RKO (cell line): ENCODE results near the gene OPRL1.
"Not testable (repeated sequence)": the region's sequence is repeated elsewhere in the genome, so short reads cannot be mapped to it uniquely, and the experiment has no call there.

Source experiments
- DNase-seq: peaks from one replicate; pipeline ENCODE4 v3.0.0-alpha.2; 2016; ENCODE audit warnings: low spot score

OPRL1 gene

DNA sequence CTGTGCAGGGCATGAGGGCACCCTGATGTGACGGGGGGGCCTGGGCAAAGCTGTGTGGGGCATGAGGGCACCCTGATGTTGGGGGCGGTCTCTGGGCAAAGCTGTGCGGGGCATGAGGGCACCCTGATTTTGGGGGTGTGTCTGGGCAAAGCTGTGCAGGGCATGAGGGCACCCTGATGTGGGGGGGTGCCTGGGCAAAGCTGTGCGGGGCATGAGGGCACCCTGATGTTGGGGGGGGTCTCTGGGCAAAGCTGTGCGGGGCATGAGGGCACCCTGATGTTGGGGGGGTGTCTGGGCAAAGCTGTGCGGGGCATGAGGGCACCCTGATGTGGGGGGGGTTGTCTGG lies 37.5 kb downstream of the OPRL1 start:
- not testable (repeated sequence) for DNase-seq

DNA sequence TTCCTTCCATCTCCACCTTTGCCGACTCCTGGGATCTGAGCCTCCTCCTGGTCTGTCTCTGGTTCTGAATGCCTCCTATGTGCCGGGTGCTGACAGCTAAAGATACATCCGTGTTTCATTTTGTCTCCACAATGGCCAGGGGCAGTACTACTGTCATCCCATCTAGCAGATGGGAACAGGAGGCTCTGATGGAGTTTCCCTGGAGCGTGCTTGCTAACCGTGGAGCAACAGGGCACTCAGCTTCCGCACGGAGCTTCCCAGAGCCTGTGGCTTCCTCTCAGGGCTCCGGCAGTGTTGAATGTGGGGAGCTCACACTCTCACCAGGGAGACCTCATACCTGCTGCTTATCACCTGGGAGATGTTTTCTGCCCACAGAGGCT lies 39.4 kb downstream of the OPRL1 start:
- no peak for DNase-seq

DNA sequence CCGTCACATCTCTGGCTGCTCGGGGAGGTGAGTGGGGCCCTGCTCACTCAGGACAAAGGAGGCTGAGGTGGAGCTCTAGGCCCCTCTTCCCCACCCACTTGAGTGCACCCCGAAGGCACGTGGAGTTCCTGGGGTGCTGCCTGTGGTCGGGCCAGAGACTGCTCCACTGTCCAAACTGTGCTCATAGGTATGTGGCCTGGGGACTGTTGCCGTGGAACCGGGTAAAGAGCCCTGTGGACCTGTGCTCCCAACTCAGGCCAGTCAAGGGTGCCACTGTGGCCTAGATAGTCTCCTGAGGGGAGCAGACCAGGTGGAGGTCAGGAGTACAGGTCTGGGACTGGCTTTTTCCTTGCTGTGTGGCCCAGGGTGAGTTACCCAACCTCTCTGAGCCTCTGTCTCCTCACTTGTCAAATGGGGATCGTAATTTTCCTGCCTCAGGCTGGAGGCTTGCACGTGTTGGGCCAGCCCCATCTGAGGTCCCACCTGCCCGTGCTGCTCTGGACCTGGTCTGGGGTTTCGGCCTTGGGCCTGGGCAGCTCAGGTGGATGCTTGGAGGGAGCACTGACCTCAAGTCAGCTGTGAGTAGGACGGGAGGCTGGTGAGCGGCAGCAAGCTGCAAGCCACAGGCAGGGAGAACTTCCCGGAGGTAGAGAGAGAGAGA lies 39.9 kb downstream of the OPRL1 start:
- DNase-seq = no peak

DNA sequence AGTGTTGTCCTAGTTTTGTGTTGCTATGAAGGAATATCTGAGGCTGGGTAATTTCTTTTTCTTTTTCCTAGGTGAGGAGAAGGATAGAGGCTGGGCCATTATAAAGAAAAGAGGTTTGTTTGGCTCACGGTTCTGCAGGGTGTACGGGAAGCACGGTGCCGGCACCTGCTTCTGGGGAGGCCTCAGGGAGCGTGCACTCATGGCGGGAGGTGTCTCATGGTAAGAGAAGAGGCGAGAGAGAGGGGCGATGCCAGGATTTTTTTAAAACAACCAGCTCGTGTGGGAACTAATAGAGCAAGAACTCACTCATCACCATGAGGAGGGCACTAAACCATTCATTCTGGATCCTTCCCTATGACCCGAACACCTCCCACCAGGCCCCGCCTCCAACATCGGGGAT lies 41.7 kb downstream of the OPRL1 start:
- no peak for DNase-seq

DNA sequence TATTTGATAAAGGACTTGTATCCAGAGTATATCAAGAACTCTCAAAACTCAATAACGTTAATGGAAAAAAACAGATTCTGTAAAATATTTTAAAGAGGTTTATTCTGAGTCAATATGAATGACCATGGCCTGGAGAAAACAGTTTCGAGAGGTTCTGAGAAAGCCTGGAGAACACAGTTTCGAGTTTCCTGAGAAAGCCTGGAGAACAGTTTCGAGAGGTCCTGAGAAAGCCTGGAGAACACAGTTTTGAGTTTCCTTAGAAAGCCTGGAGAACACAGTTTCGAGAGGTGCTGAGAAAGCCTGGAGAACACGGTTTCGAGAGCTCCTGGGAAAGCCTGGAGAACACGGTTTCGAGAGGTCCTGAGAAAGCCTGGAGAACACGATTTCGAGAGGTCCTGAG lies 43.0 kb downstream of the OPRL1 start:
- not testable (repeated sequence) for DNase-seq

DNA sequence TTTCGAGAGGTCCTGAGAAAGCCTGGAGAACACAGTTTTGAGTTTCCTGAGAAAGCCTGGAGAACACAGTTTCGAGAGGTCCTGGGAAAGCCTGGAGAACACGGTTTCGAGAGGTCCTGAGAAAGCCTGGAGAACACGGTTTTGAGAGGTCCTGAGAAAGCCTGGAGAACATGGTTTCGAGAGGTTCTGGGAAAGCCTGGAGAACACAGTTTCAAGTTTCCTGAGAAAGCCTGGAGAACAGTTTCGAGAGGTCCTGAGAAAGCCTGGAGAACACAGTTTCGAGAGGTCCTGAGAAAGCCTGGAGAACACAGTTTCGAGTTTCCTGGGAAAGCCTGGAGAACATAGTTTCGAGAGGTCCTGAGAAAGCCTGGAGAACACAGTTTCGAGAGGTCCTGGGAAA lies 43.6 kb downstream of the OPRL1 start:
- DNase-seq = not testable (repeated sequence)

DNA sequence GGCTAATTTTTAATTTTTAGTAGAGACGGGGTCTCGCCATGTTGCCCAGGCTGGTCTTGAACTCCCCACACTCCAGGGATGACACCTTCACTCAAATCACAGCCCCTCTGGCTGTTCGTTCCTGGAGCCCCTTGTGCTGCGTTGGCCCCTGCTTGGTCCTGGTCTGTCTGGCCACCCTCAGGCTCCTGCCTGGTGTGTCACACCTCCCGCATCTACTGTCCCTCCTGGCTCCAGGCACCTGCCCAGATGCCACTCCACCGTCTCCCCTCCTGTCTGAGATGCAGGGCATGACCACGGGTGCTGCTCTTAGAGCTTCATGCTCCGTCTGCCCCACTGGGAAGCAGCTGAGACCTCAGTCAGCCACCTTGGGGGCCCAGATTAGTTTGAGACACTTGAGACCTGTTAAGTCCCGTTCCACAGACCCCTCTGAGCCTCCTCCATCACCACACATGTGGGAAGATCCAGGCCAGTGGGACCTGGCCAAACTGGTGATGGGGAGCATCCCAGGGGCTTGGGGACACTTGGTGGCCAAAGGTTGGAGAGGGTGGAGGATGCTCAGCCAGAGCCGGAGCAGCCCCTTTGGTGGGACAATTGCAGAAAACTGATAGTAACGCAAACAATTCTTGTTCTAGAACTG lies 49.4 kb downstream of the OPRL1 start:
- DNase-seq = no peak

DNA sequence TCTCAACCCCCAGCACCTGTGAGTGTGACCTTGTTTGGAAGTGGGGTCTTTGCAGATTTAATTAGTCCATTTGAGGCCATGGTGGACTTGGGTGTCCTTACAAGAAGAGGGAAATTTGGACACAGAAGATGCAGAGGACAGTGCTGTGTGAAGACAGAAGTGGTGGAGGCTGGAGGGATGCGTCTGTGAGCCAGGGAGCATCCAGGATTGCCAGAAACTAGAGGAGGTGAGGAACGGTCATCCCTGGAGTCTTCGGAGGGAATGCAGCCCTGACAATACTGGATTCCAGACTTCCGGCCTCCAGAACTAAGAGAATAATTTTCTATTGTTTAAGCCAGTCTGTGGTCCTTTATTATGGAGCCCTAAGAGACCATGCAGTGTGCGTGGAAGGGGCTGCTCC lies 50.4 kb downstream of the OPRL1 start:
- no peak for DNase-seq

DNA sequence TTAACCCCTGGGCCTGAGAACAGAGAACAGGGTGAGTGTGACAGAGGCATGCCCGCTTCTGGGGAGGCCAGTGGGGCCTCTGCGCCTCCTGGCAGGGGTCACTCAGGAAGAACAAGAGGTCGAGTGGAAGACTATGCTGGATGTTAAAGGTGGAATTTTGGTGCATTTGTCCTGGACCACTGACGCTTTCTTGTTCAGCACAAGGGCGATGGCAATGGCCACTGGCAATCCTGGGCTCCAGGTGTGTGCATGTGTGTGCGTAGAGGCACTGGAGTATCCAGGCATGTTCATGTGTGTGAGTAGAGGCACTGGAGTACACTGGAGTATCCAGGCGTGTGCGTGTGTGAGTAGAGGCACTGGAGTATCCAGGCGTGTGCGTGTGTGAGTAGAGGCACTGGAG lies 51.0 kb downstream of the OPRL1 start:
- no peak for DNase-seq

DNA sequence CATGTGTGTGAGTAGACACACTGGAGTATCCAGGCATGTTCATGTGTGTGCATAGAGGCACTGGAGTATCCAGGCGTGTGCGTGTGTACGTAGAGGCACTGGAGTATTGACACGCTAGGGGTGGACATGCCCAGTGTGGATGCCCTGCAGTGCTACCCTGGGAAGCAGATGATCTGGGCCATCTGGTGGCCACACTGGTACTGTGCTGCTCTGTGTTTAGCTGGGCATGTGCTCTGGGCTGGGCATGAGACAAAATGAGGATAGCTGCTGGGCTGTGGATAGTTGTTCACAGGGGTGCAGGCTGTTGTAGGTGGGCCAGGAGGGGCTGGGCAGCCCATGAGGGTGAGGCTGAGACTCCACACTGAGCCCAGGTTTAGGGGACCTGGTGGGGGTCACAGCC lies 51.5 kb downstream of the OPRL1 start:
- peak; percentile 59 for DNase-seq

DNA sequence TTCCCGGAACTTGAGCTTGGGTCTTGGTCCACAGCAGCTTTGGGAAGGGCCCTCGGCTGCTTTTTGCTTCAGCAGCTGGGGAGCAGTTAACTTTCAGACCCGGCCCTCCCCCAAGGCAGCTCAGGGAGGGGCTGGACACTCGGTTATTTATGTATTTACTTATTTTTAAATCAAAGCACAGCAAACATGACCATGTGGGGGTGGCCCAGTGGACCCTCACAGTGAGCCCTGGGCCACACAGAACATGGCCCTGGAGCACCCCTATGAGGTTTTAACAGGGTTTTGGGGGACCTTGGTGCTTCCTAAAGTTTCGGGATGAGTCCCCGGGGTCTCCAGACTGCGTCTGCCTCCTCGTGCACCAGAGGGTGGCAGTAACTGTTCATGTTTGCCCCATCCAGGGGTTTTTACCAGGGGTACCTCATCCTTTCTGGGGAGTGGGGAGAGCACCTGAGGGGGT lies 54.1 kb downstream of the OPRL1 start:
- DNase-seq = no peak

DNA sequence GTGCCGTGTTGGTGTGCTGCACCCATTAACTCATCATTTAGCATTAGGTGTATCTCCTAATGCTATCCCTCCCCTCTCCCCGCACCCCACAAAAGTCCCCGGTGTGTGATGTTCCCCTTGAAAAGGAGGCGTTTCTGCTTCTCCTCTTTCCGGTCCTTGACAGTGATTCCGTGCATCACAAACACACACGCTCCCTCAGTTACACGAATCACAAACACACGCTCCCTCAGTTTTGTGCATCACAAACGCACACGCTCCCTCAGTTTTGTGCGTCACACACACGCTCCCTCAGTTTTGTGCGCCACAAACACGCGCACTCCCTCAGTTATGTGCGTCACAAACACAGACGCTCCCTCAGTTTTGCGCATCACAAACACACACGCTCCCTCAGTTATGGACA lies 54.9 kb downstream of the OPRL1 start:
- DNase-seq = not testable (repeated sequence)

DNA sequence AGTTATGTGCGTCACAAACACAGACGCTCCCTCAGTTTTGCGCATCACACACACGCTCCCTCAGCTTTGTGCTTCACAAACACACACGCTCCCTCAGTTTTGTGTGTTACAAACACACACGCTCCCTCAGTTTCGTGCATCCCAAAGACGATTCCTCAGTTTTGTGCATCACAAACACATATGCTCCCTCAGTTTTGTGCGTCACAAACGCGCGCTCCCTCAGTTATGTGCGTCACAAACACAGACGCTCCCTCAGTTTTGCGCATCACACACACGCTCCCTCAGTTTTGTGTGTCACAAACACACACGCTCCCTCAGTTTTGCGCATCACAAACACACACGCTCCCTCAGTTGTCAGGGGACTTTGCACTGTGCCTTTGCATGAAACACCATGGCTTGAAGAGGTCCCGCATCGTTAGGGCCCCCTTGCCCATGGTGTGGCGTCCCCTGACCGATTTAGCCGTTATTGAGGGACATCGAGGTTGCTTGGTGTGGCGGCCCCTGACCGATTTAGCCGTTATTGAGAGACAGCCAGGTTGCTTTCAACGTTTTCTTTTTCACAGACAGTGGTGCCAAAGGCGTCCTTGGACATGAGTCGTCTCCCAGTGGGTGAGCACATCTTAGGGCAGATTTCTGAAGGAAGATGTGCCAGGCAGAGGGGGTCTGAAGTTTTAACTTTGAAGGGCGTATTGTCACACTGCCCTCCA lies 56.3 kb downstream of the OPRL1 start:
- no peak for DNase-seq

DNA sequence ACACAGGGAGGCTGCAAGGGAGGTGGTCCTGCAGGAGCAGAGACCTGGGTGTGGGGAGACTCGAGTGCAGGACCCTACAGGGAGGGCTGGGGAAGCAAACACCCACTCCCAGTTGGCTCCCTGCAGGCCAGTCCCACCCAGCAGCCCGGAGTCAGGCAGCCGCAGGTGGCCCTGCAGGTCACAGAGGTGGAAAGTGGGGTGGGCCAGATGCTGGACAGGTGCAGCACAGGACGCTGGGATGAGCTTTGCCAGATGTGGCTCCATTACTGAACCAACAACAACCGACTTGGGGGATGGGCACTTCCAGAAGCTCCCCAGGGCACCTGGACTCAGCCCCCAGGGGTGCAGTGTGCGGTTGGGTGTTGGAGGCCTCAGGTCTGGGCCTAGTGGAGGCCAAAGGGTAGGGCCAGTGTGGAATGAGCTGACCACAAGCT lies 57.7 kb downstream of the OPRL1 start:
- no peak for DNase-seq

DNA sequence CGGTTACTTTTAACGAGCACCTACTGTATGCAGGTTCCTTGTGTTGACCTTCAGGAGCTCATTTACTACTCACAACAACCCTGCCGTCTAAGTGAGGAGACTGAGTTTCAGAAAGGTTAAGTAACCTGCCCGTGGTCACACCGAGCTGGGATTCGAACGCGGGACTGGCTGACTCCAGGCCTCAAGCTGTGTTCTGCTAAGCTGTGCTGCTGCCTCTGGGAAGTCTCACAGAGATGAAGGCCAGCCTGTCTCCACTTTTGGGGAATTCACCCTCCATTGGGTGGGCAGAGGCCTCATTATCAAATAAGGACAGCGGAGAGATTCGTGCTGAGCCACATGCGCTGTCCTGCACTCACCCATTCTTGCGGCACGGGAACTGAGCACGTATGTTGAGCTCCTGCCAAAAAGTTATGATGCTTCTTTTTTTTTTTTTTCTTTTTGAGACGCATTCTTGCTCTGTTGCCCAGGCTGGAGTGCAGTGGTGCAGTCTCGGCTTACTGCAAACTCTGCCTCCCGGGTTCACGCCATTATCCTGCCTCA lies 58.5 kb downstream of the OPRL1 start:
- no peak for DNase-seq

DNA sequence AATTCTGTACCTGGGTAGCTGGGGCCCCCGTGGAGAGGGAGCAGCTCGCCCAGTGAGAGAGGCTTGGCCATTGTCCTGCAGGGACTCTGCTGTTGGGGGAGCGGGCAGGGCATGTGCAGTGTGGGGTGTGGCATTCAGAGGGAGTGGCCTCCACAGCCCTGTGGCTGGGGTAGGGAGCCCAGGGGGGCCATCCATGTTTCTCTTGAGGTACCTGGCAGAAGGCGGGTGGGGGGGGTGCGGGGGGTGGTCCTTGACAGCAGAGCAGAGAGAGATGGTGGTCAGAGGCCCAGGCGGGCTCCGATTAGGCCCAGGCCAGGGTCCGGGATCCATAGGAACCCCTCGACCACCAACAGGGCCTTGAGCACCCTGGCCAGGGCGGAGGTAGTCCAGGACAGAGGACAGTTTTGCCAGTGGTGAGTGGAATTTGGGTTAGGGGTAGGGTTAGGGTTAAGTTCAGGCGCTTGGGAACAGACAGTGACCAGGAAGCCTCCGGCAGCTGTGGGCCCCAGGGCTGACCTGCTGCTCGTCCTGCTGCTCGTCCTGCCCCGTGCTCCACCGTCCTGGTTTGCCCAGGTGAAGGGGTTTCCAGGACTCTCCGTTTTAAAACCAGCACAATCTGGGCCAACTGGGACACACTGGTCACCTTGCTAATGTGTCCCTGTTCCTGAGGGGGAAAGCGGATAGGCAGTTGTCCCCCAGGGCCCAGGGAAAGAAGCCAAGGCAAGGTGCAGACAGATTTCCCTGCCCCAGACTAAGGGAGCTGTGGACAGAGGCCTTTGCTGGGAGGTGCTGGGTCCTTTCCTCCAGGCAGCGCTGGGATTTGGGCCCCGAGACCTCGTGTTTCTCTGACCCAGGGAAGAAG lies 59.5 kb downstream of the OPRL1 start:
- DNase-seq = no peak

DNA sequence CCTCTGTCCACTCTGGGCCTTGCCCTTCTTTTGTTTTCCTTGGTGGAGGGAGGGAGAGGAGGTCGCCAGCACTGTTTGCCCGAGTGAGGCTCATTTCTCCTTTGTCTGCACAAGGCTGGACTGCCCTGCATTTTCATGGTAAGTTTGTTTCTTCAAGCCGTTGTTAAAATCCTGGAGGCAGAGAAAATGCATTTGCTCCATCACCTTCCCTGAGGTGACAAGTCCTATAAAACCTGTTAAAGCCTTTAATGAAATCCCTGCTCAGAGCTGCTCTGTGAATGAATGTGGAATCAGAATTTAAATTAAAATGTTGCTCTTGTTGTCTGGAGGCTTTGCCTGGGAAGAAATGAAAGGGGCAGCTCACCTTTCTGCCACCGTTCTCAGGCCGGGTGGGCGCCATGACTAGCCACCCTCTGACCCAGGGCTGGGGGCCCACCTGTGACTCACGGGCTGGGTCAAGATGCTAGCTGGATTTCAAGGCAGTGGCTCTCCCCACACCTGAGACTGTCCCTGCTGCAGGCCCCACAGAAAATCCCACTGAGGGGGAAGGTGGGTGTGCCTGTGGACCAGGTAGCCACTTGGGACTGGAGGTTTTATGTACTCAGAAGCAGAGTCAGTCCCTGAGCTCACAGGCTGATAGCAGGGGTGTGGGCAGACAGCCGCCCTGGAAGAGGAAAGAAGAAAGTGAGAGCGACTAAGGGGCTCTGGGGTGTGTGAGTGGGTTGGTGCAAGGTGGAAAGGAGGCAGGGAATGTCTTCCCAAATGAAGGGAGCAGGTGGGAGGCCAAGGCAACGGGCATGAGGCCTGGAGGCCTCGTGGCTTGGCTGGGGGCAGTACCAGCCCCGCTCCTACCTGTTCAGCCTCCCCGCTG lies 60.4 kb downstream of the OPRL1 start:
- no peak for DNase-seq

DNA sequence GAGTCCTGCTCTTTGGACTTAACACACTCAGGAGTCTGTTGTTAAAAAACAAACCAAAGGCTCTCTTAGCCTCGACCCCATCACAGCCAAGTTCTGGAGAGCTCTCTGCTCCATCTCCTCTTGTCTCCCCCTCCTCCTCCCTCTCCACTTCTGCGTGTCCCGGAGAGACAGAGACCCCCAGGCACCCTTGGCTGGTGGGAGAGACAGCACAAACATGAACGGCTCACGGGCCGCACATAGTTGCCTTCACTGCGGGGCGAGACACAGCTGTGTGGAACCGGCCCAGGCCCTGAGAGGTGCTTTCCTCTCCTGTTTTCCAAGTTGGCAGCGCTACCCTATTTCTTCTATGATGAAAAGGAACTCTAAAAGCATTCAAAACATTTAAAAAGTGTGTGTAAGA lies 61.1 kb downstream of the OPRL1 start:
- DNase-seq = no peak

DNA sequence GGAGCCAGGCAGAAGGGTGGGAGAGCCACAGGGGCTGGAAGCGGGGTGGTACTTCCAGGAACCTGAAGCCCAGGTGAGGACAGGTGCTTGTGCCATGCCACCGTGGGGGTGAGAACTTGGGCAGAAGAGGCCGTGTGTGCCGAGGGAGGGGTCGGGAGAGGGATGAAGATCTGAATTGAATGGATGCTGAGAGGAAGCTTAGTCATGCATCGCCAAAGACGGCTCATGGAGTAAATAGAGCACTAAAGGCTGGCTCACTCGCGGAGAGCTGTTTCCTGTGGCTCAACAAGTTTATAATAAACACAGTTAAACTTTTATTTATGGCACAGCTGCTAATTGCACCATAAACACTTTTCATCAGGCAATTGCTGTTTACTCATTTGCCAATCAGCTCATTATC lies 62.7 kb downstream of the OPRL1 start:
- DNase-seq = no peak

DNA sequence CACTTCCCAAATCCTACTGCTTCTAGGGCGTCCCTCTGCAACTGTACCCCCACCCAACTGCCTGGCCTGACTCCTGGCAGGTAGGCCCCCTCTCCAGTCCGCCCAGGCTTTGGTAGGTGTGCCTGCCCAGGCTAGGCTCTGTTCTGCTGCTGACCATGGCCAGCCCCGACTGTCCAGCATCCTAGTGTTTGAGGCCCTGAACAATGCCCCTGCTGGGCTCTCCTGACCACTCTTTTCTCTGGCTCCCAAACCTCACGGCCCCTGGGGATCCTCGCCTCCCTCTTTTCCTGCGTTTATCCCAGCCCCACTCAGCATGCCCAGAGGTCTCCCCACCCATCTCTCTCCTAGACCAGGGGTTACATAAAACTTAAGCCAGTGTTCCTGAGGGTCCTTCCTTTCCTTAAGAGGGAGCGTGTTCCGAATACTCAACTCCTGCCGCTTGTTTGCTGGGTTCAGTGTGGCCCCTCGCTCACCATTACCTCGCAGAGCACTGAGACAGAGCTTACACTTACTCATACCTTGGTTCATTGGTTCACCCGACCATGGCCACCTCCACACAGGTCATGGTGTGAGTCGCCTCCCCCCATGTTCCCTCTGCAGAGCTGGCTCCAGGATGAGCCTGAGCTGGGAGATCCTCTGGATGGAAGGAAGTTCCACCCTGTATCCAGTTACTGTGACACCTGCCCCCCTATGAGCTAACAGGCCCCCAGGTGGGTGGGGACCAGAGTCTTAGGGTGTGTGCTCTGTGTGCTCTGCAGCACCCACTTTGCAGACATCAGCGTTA lies 63.3 kb downstream of the OPRL1 start:
- DNase-seq = no peak
